GM21529 (cell line): ENCODE measurements around the gene DCAKD.

Experiments used
- ATAC-seq: cut with Tn5 transposase; IDR thresholded peaks from one replicate; pipeline ENCODE4 v1.9.1; 2021; ENCODE audit not compliant: unreplicated experiment

Gene DCAKD

GRCh38 chr17:45005700-45006099, 45.7 kb downstream of the DCAKD start:
- no peak for ATAC-seq

GRCh38 chr17:45004388-45004787, 47.0 kb downstream of the DCAKD start:
- no peak for ATAC-seq

DNA sequence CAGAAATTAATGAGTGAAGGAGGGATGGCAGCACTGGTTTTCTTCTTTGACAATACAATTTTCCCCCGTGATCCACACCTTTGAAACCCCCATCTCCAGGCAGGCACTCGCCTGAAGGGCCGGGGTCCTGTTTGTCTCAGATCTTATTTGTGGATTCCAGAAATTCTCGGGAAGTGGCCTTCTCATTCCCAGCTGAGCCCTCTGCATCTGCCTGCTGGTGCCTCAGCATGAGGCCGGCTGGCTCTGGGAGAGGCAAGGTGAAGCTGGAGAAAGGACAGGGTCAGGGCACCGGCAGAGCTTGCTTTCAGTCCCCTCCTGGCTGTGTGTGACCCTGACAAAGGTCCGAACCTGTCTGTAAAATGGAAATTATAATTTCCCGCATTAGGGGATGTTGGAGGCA, 47.6 kb downstream of the DCAKD start:
- ATAC-seq, result no peak

- no peak for ATAC-seq
Measured at GRCh38 chr17:45001310-45001709, 50.1 kb downstream of the DCAKD start.

GRCh38 chr17:44999433-44999832, 52.0 kb downstream of the DCAKD start:
- ATAC-seq, result no peak

DNA sequence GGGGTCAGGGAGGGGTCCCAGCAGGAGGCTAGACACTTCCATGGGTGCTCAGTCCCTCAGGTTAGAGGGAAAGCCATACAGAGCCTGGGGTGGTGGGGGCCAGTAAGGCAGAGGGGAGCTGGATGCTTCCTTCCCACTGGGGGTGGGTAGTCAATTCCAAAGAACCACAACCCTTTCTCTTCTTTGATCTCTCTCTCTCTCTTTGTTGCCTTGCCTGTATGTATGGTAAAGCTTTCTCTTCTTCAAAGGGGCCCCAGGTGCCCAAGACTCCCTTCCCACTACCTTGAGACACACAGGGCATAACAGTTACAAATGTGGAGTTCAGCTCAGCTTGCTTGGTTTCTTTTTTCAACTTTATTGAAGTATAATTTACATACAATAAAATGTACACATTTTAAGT, 52.8 kb downstream of the DCAKD start:
- no peak for ATAC-seq

DNA sequence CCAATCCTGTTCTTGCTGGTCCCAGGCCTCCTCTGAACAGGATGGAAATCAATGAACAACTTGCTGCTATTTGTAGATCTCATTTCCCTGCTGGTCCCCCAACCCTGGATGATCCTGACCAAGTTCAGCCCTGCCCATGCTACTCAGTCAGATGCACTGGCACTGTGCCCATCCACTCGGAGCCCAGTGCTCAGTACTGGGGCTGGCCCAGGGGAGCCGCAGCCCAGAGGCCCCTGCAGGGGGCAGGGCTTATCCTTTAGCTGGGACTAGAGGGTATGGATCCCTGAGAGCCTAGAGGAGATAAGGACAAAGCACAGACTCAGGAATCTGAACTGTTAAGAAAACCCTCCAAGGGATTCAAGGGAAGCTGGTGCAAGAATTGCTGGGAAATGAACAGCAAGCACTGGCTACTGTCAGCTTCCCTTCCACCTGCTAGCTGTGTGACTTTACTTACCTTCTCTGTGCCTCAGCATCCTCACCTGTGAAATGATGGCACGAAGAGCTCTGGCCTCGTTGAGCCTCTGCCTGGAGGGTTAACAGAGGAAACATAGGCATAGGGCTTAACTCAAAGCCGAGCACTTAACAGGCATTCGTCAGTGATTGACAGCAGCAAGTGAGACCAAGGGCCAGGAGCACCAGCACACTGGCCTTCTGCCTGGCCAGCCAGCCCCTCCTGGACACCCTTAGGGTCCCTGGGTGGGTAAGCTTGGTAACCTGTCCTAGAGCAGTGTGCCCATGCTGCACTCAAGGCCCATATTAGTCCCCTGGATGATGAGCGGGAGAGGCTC, 53.5 kb downstream of the DCAKD start:
- no peak for ATAC-seq

DNA sequence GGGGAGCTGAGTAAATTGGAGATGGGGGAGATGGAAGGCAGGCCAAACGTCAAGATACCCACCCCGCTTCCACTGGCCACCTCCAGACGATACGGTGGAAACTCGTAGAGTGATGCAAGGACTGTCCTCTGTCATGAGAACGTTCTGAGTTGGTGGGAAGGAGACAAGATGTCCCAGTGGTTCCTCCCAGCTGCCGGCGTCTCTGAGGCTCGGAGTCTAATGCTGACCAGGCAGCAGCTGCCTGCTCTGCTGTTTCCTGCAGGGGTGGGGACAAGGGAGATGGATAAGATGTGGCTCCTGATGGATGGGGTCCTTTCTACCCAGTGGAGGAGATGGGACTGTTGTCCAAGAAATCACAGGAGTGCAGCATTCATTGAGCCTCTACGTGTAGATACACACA, 55.1 kb downstream of the DCAKD start:
- ATAC-seq, result no peak

DNA sequence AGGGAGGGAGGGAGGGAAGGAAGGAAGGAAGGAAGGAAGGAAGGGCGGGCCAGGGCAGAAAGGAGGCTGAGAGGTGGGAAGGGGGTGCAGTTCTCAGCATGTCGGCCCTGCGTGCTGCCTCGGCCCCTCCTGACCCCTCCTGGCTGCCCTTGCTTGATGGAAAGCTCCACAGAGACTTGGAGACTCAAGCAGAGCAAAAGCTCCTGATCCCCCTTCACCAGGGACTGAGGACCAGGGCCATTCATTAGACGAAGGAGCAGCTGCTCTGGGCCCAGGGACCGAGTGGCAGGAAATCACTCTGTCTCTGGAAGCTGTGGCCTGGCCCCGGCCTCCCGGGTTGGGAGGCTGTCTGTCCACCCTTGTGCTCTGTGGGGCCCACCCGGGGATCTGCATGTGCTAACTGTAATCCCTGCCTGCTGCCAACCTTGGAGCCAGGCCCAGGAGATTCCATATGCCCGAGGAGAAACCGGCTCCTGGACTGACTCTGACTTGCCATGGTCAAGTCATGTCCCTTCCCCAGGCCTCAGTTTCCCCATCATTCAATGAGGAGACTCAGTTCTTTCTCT, 55.9 kb downstream of the DCAKD start:
- no peak for ATAC-seq

- no peak for ATAC-seq
Measured at GRCh38 chr17:44992242-44992939, 59.0 kb downstream of the DCAKD start.

GRCh38 chr17:44990994-44991393, 60.4 kb downstream of the DCAKD start:
- ATAC-seq, result no peak

DNA sequence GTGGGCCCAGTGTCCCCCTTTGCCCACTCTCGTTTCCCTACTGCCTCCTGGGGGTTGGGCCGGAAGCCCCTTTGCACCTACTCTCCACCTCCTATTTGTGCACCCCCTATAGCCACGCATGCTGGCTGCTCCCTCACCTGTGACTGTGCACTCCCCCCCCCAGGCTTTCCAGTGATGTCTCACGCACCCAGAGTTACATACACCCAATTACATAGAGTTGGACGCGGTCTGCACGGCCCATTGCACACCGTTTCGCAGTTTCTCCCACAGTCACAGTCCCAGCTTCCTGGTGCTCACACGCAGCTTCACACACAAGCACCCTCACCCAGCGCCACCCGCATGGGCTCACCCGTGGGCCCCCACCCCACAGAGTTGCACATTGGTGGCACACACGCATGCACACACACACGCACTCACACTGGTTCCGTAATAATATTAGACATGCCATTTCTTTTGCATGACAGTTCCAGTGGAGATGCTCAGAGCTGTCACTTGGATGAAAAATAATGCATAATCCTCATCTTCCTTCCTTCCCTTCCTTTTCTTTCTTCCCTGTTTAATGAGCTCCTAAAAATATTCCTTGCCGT, 61.8 kb downstream of the DCAKD start:
- no peak for ATAC-seq

- no peak for ATAC-seq
Measured at GRCh38 chr17:44988044-44988942, 63.1 kb downstream of the DCAKD start.

- ATAC-seq, result no peak
Measured at GRCh38 chr17:44983563-44983962, 67.9 kb downstream of the DCAKD start.

GRCh38 chr17:44982113-44982702, 69.2 kb downstream of the DCAKD start:
- no peak for ATAC-seq

DNA sequence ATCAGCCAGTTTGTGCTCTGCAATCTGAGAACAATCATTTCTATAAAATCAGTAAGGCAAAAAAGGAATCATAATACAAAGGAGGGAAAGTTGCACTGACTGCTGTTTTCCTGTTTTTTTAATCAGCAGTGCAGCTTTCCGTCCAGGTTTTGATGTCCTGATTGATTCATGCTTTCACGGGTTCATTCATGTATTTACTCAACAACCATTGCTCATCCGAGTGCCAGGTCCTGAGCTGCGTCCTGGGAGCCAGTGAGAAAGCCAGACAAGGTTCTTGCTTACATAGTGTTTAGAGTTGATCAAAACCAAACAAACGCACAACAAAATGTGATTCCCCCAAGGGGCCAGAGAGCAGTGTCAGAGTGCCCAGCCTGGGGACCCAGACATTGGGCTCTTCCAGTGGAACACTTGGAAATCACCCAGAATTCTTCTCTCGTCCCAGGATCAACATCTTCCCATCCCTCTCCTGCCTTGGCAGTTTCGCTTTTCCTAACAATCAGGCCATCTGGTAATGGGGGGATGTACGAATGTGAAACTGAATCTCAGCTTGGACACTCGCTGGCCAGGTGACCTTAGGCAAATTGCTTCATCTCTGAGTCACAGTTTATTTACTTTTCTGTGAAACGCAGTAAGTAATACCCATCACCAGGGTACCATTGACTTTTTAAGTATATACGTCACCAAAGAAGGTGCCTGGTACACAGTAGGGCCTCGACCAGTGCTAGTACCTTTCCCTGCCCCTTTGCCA, 70.0 kb downstream of the DCAKD start:
- no peak for ATAC-seq

- no peak for ATAC-seq
Measured at GRCh38 chr17:44979426-44979995, 71.9 kb downstream of the DCAKD start.

GRCh38 chr17:44978807-44979206, 72.6 kb downstream of the DCAKD start:
- ATAC-seq, result no peak

DNA sequence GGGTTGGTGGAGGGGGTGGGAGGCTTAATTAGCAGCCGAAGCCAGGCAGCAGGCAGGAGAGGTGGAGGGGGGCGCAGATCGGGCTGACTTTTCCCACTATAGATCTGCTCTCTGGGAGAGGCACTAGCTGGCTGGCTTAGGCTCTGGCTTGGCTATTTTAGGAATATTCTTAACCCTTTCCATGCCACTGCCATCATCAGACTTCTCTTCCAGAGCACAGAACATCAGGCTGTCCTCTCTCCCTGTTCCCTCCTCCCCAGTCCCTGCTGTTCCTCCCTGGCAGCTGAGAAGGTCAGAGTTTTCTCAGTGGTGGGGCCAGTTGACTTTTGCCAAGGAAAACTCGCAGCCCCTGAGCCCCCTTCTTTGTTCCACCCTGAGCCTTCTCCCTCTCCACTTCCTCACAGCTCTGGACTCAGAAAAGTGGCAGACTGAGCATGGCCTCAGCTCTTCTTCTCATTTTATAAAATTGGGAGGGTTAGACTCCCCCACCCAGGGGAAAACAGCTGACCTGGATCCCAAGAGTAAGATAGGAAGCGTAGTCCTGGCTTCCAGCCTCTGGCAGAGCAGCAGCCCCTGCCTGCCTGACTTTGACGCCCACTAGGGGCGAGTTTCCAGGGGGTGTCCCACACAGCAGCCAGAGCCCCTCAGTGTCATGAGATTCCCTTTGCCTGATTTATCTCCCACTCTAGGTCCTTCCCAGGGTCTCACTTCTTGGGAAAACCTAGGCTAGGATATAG, 73.5 kb downstream of the DCAKD start:
- ATAC-seq, result no peak
